ENCODE data around the gene ZNF385B. TPM values are rescaled to one million over a fixed set of nuclear protein-coding genes. Genes with fewer than 3 reads are reported as not detected.

Gene ZNF385B
- total RNA-seq, 2 experiments from 2014 or later = 113 to 178 TPM

GRCh38 chr2:179860255-179861026 lies 971 bp downstream of the ZNF385B start:
- CTCF ChIA-PET (ENCODE audit: unreplicated experiment) = no interaction called here
- Histone ChIP-seq H4K20me1 (ENCODE audit: insufficient read depth, low read length) (peaks cover 11% of the 10 kb centered on the region; the same call in 1 of the 2 replicates), H3K36me3 (ENCODE audit: insufficient read depth, low read length) (peaks cover 46% of the 10 kb centered on the region), H3K79me2 (ENCODE audit: insufficient read depth, low read depth, low read length) (peaks cover 89% of the 10 kb centered on the region), H3K9me2 (ENCODE audit: insufficient read depth, low read length) (no peaks in the 10 kb centered on the region), H3K9me3 (ENCODE audit: low read length) (no peaks in the 10 kb centered on the region), H3K4me1 (ENCODE audit: insufficient read depth, low read length, poor library complexity, severe bottlenecking) (peaks cover 63% of the 10 kb centered on the region), H2AFZ (ENCODE audit: low read length) (no peak overlapping the region), H3K27ac (ENCODE audit: low read depth, low read length, poor library complexity, severe bottlenecking) (peak overlapping the region; percentile 83), H3K4me2 (ENCODE audit: low read length) (peak overlapping the region; percentile 89), H3K4me3 (ENCODE audit: low read depth, low read length, poor library complexity, severe bottlenecking) (peak overlapping the region; percentile 90)
- intact Hi-C loops (cut with micrococcal nuclease; ENCODE audit: unreplicated experiment) = loop anchor here (1.0 kb wide), 2 partner anchors 17 to 39 kb away; no protein-coding TSS in a partner anchor
- peak; percentile 53 for DNase-seq (ENCODE audit: low spot score)
- TF ChIP-seq CTCF (conservative IDR thresholded peaks at IDR 0.05; ENCODE audit: low read length) = 0 out of 2 replicates have a peak, but pooled peaks have one; percentile 23
- TF ChIP-seq EZH2phosphoT487 (IDR thresholded peaks at IDR 0.05; ENCODE audit: borderline replicate concordance, low read depth, low read length) = no peak
- BruUV-seq (replicated peaks) = no TSS peak
- POLR2A ChIA-PET = interaction anchor here (0.7 to 21.0 kb wide), 3 partner anchors 9 to 372 kb away, joined by 3 to 805 read pairs (median 4); no protein-coding TSS in a partner anchor

GRCh38 chr2:179859523-179859922 lies 1.9 kb downstream of the ZNF385B start:
- BruUV-seq (replicated peaks) = no TSS peak
- Histone ChIP-seq H3K79me2 (ENCODE audit: insufficient read depth, low read depth, low read length) (peaks cover 97% of the 10 kb centered on the region), H3K36me3 (ENCODE audit: insufficient read depth, low read length) (peaks cover 56% of the 10 kb centered on the region), H3K4me3 (ENCODE audit: low read depth, low read length, poor library complexity, severe bottlenecking) (peak overlapping the region; percentile 90), H4K20me1 (ENCODE audit: insufficient read depth, low read length) (peaks cover 14% of the 10 kb centered on the region; the same call in 1 of the 2 replicates), H3K27ac (ENCODE audit: low read depth, low read length, poor library complexity, severe bottlenecking) (peak overlapping the region; percentile 83), H3K9me3 (ENCODE audit: low read length) (no peaks in the 10 kb centered on the region), H3K4me1 (ENCODE audit: insufficient read depth, low read length, poor library complexity, severe bottlenecking) (peaks cover 63% of the 10 kb centered on the region), H3K9me2 (ENCODE audit: insufficient read depth, low read length) (no peaks in the 10 kb centered on the region), H3K4me2 (ENCODE audit: low read length) (peak overlapping the region; percentile 89), H2AFZ (ENCODE audit: low read length) (no peak overlapping the region)
- intact Hi-C loops (cut with micrococcal nuclease; ENCODE audit: unreplicated experiment) = no loop called here
- CTCF ChIA-PET (ENCODE audit: unreplicated experiment) = interaction anchor here (0.6 kb wide), 1 partner anchor 39 kb away, joined by 3 read pairs; no protein-coding TSS in a partner anchor
- POLR2A ChIA-PET = interaction anchor here (0.7 to 21.0 kb wide), 6 partner anchors 8 to 372 kb away, joined by 3 to 805 read pairs (median 11); no protein-coding TSS in a partner anchor
- TF ChIP-seq CTCF (conservative IDR thresholded peaks at IDR 0.05; ENCODE audit: low read length) (no peak), EZH2phosphoT487 (IDR thresholded peaks at IDR 0.05; ENCODE audit: borderline replicate concordance, low read depth, low read length) (no peak)
- DNase-seq (ENCODE audit: low spot score) = no peak

Measured in OCI-LY7 (cell line).